HepG2 (cell line): Measurements from ENCODE around the gene CEP250. TPM values are rescaled to one million over a fixed set of nuclear protein-coding genes. Genes with fewer than 3 reads are reported as not detected.

Experiments
- ATF4 ChIP-seq, 2 experiments: fragments of 450-650 bp in 1 of 2; sonication (generic) in 1 of 2; formaldehyde crosslinking; IDR thresholded peaks; 2 replicates each; pipeline versions ENCODE4 v1.5.0 to v1.8.0; 2020 to 2022; ENCODE audit warnings: mild to moderate bottlenecking in 1 of 2, missing genetic modification reagents in 1 of 2
- KDM6A ChIP-seq: IDR thresholded peaks from 2 replicates; pipeline ENCODE4 v1.6.1; 2016; ENCODE audit warnings: low read depth
- MEF2D ChIP-seq: sonication (generic); formaldehyde crosslinking; IDR thresholded peaks from 2 replicates; pipeline ENCODE4 v1.5.1; 2020; ENCODE audit warnings: mild to moderate bottlenecking, missing genetic modification reagents
- NFYC ChIP-seq: IDR thresholded peaks from 2 replicates; pipeline ENCODE4 v1.6.1; 2016; ENCODE audit warnings: missing genetic modification reagents, missing compliant biosample characterization
- REXO4 ChIP-seq: sonication (generic); formaldehyde crosslinking; IDR thresholded peaks from 2 replicates; pipeline ENCODE4 v1.8.0; 2022; ENCODE audit warnings: missing genetic modification reagents, mild to moderate bottlenecking, borderline replicate concordance
- TARDBP ChIP-seq: sonication (generic); formaldehyde crosslinking; IDR thresholded peaks from 2 replicates; pipeline ENCODE4 v1.8.0; 2022; ENCODE audit warnings: mild to moderate bottlenecking, missing genetic modification reagents
- TBX3 ChIP-seq: fragments of 450-650 bp; IDR thresholded peaks from 2 replicates; pipeline ENCODE4 v1.6.1; 2017; ENCODE audit warnings: antibody characterized with exemption, mild to moderate bottlenecking, inconsistent platforms, borderline replicate concordance
- THAP9 ChIP-seq: sonication (generic); formaldehyde crosslinking; IDR thresholded peaks from 2 replicates; pipeline ENCODE4; 2020; ENCODE audit warnings: missing genetic modification reagents, mild to moderate bottlenecking, borderline replicate concordance
- ZNF263 ChIP-seq: sonication (generic); formaldehyde crosslinking; IDR thresholded peaks from 2 replicates; pipeline ENCODE4 v1.4.0; 2020; ENCODE audit warnings: missing genetic modification reagents
- ZNF44 ChIP-seq: sonication (generic); formaldehyde crosslinking; IDR thresholded peaks from 2 replicates; pipeline ENCODE4 v1.5.1; 2020; ENCODE audit warnings: mild to moderate bottlenecking, missing genetic modification reagents
- ZNF841 ChIP-seq: sonication (generic); formaldehyde crosslinking; IDR thresholded peaks from 2 replicates; pipeline ENCODE4 v1.8.1; 2023; ENCODE audit warnings: missing genetic modification reagents, borderline replicate concordance
- ZNF850 ChIP-seq: sonication (generic); formaldehyde crosslinking; conservative IDR thresholded peaks from 2 replicates; pipeline ENCODE4 v1.9.0; 2021; ENCODE audit warnings: mild to moderate bottlenecking, missing genetic modification reagents
- polyA plus RNA-seq, 8 experiments: library from polyadenylated mRNA; depleted of rRNA in 3 of 8; stranded (reverse) in 7 of 8; unstranded in 1 of 8; fragments of >200 nt; fragmentation: Illumina TruSeq in 4 of 8; extraction: Trizol in 4 of 8; gene quantifications; 2 replicates each; pipeline versions ENCODE4 v1.2.1 to v1.2.3, GENCODE V29; 2011 to 2016; ENCODE audit warnings: low read depth in 4 of 8, missing spikeins in 1 of 8, mixed read lengths in 1 of 8; ENCODE audit not compliant: insufficient read depth in 1 of 8
- total RNA-seq, 5 experiments: library from RNA; depleted of rRNA; stranded (reverse); fragments of >200 nt; fragmentation: Illumina TruSeq; extraction: Trizol; gene quantifications; 2 replicates each; pipeline ENCODE4 v1.2.3, GENCODE V29; 2016; ENCODE audit warnings: low read depth in 1 of 5

Gene CEP250
- total and polyA plus RNA-seq, 2 of the 13 experiments (the other 11 are each of a cell fraction or from before 2014, with no cell fraction given): 28.8 to 55.3 TPM

- TF ChIP-seq THAP9 (CRISPR knock-in tag) (no peak), ZNF841 (CRISPR knock-in tag) (no peak), TARDBP (no peak), ZNF44 (CRISPR knock-in tag) (no peak), KDM6A (CRISPR knock-in tag) (no peak), REXO4 (CRISPR knock-in tag) (no peak), MEF2D (CRISPR knock-in tag) (no peak), ZNF850 (CRISPR knock-in tag) (no peak), ZNF263 (CRISPR knock-in tag) (no peak), ATF4 (CRISPR knock-in tag; IDR thresholded peaks at IDR 0.05) (no peak), NFYC (CRISPR knock-in tag) (no peak), TBX3 (no peak)
These were observed 61.7 kb downstream of the CEP250 start (continued) for GRCh38 chr20:35517125-35517524.
